Endothelial cell (in vitro differentiated cells): ENCODE data around the gene ATP13A2. TPM values are rescaled to one million over a fixed set of nuclear protein-coding genes. Genes with fewer than 3 reads are reported as not detected.
A peak's percentile ranks its signal among the peaks of the same experiment; 100 is the strongest.

ENCODE experiments used
- DNase-seq: peaks from one replicate; pipeline ENCODE4 v3.0.0; 2021; ENCODE audit warnings: low spot score
- H3K27ac Mint-ChIP-seq: one replicate; pipeline ENCODE4 v1.8.0; 2021; ENCODE audit warnings: mixed read lengths, inconsistent platforms; ENCODE audit not compliant: unreplicated experiment
- H3K27me3 Mint-ChIP-seq: one replicate; pipeline ENCODE4 v1.8.0; 2021; ENCODE audit warnings: mild to moderate bottlenecking, moderate library complexity, mixed read lengths, inconsistent platforms; ENCODE audit not compliant: unreplicated experiment
- H3K36me3 Mint-ChIP-seq: one replicate; pipeline ENCODE4 v1.8.0; 2021; ENCODE audit warnings: mild to moderate bottlenecking, low read depth, mixed read lengths, inconsistent platforms; ENCODE audit not compliant: unreplicated experiment
- H3K4me1 Mint-ChIP-seq: one replicate; pipeline ENCODE4 v1.8.0; 2021; ENCODE audit warnings: mild to moderate bottlenecking, mixed read lengths, inconsistent platforms; ENCODE audit not compliant: unreplicated experiment
- H3K4me3 Mint-ChIP-seq: one replicate; pipeline ENCODE4 v1.8.0; 2021; ENCODE audit warnings: mild to moderate bottlenecking, mixed read lengths, inconsistent platforms; ENCODE audit not compliant: unreplicated experiment
- H3K9me3 Mint-ChIP-seq: one replicate; pipeline ENCODE4 v1.8.0; 2021; ENCODE audit warnings: mixed read lengths, inconsistent platforms; ENCODE audit not compliant: unreplicated experiment
- CTCF ChIP-seq: fragments of 200-600 bp; sonication (generic); IDR thresholded peaks from one replicate; pipeline ENCODE4 v1.5.0; 2021; ENCODE audit warnings: antibody characterized with exemption; ENCODE audit not compliant: unreplicated experiment
- total RNA-seq: library from RNA; stranded (reverse); fragmentation: NEBNext Ultra II Directional; extraction: Animal tissue kit (Norgen Biotek cat#: 25700); gene quantifications from one replicate; pipeline ENCODE4 v1.2.1, GENCODE V29; 2021; ENCODE audit not compliant: unreplicated experiment

Gene ATP13A2
- total RNA-seq, 1 donor from 2014 or later, result 55.6 TPM

GRCh38 chr1:17059391-17060305 is 47.9 kb upstream of the ATP13A2 start:
- no peaks in the 10 kb centered on the region for H3K36me3 Mint-ChIP-seq
- H3K4me3 Mint-ChIP-seq, result no peak overlapping the region
- no peaks in the 10 kb centered on the region for H3K9me3 Mint-ChIP-seq
- H3K27me3 Mint-ChIP-seq, result peaks cover 3% of the 10 kb centered on the region
- DNase-seq, result peak; percentile 73
- no peak overlapping the region for H3K27ac Mint-ChIP-seq
- peaks cover 4% of the 10 kb centered on the region for H3K4me1 Mint-ChIP-seq
- TF ChIP-seq CTCF, result peak; percentile 17

GRCh38 chr1:17056551-17056950 is 44.8 kb upstream of the ATP13A2 start:
- Mint-ChIP-seq H3K27ac (no peak overlapping the region), H3K4me1 (peaks cover 7% of the 10 kb centered on the region), H3K27me3 (peaks cover 3% of the 10 kb centered on the region), H3K9me3 (no peaks in the 10 kb centered on the region), H3K4me3 (no peak overlapping the region), H3K36me3 (no peaks in the 10 kb centered on the region)
- DNase-seq, result no peak
- no peak for TF ChIP-seq CTCF

- Mint-ChIP-seq H3K36me3 (no peaks in the 10 kb centered on the region), H3K4me3 (no peak overlapping the region)
Measured at GRCh38 chr1:17055801-17056200, 44.1 kb upstream of the ATP13A2 start.

GRCh38 chr1:17053685-17054410 is 42.1 kb upstream of the ATP13A2 start, which contains the start of gene SDHB:
TSS of gene SDHB (minus strand) at chr1:17054032. CDS start at chr1:17054019, 13 bp downstream.
- DNase-seq, result peak; percentile 99
- Mint-ChIP-seq H3K4me3 (peak within 1 kb of the TSS; percentile 95), H3K4me1 (peaks cover 9% of the 10 kb centered on the region), H3K27me3 (peaks cover 3% of the 10 kb centered on the region), H3K36me3 (no peaks in the 10 kb centered on the region), H3K9me3 (no peaks in the 10 kb centered on the region), H3K27ac (peak within 1 kb of the TSS; percentile 86)
- no peak for TF ChIP-seq CTCF

More at GRCh38 chr1:17055801-17056200, 44.1 kb upstream of the ATP13A2 start:
- peaks cover 3% of the 10 kb centered on the region for H3K27me3 Mint-ChIP-seq
- no peak for DNase-seq
- peaks cover 9% of the 10 kb centered on the region for H3K4me1 Mint-ChIP-seq
- H3K9me3 Mint-ChIP-seq, result no peaks in the 10 kb centered on the region
- TF ChIP-seq CTCF, result no peak
- H3K27ac Mint-ChIP-seq, result no peak overlapping the region
